Measurements from ENCODE around the gene BARHL2.

The BARHL2 gene

DNA sequence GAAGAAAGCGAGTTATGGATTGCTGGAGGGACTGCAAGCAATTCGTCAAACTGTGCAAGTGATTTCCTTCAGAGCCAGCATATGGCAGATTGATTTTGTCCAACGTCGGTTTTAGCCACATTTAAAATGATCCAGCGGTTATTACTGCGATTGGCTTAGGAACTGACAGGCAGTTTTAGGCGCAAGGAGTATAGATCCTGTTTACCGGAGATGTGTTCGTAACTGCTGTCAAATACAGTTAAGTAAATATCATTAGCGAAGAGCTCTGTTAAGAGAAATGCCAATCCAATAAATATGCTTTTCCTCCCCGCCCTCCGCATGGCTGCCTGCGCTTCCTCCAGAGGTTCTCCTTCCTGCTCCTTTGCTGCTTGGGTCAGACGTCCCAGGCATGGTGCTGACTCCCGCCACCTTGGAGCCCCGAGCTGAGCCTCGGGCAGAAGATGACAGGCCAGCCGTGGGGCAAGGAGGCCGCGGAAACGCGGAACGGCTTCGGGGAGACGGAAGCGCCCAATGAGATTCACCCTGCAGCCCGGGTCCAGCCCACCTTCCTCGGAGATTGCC lies 9.4 kb upstream of the BARHL2 start:
- intact Hi-C loops (cut with DNase I) = loop anchor here (5.0 to 10.0 kb wide), 2 partner anchors 118 to 236 kb away; no protein-coding TSS in a partner anchor
- DNase-seq = no peak

DNA sequence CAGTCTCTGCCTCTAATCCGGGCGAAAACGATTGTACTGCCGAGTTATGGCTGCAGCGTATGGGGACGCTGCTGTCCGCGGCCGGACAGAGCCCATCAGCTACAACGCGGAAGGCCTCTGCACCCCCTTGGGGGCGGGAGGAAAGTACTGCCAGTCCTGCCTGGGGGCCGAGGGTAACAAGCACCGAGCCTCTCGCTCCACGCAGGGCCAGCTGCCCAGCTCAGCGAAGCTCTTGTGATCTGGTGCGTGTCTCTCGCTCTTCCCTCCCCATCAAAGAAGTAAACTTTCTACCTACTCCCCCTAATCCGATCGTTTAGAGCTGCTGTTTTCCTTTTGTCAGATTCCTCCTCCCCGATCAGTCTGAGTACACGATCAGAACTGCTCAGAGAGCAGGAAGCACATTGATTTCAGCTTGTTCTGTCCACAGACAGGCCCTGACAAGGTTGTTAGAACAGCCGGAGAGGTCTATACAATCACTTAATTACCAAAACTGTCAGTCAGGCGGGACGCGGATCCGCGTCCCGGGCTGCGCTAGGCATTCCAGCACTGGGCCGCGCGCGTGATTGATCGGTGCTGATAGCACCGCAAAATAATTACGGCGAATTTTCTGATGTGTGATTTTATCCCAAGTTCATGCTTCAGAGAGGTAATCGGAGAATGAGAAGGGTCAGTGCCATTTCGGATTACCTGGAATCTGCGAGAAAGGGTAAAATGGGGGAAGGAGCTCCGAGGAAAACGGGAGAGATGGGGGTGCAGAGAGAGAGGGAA lies 8.7 kb upstream of the BARHL2 start:
- intact Hi-C loops (cut with DNase I) = loop anchor here (5.0 to 10.0 kb wide), 2 partner anchors 119 to 236 kb away; no protein-coding TSS in a partner anchor
- peak in 1 of 42 donors; percentile 34 for DNase-seq

DNA sequence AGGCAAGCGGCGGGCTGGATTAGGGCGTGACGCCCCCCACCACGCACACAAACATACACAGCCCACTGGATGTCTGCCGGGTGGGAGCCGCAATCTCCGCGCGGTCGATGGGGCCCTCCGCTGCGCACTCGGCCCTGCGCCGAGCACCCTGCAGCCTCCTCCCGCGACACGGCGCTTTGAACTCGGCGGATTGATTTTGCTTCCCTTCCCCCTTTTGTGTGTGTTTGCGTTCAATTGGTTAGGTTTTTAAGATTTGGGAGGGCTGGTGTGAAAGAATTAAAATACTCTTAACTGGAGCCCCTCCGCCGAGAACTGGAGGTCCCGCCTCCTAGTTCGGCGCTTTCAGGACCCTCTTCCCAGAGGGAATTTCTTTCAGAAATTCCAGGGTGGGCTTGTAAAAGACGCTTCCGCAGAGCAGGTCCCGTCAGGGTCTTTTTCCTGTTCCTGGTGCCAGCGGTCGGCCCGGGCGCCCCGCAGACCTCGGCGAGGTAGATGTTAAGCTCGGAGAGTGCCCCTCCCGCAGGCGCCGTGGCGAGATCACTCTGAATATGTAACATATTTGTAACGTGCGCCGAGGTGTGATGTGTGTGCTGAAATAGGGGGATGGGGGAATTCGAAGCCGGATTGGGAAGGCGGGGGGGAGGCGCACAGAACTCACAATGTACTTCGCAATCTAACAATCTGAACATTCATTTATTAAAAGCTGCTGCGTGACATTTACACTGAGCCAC lies 8.0 kb upstream of the BARHL2 start:
- DNase-seq = no peak
- intact Hi-C loops (cut with DNase I) = loop anchor here (5.0 to 10.0 kb wide), 2 partner anchors 120 to 237 kb away; no protein-coding TSS in a partner anchor

DNA sequence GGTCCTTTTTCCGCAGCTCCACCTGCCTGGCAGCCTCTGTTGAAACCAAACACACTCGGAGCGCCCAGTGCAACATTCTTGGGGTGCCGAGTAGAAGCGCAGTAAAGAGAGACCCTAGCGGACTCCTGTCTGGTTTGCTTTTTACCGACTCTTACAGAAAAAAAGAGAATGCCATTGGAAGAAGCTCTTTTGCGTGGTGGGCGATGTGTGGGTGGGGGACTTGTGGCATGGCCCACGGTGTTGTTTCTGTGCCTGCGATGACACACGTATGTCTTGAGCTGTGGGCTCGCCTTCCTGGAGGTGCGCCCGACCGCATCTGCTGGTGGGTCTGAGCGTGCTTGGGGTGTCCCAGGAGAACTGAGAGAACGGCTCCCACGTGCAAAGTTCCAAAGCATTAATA lies 7.3 kb upstream of the BARHL2 start:
- intact Hi-C loops (cut with DNase I) = loop anchor here (10.0 kb wide), 1 partner anchor 120 kb away; no protein-coding TSS in a partner anchor
- DNase-seq = no peak

DNA sequence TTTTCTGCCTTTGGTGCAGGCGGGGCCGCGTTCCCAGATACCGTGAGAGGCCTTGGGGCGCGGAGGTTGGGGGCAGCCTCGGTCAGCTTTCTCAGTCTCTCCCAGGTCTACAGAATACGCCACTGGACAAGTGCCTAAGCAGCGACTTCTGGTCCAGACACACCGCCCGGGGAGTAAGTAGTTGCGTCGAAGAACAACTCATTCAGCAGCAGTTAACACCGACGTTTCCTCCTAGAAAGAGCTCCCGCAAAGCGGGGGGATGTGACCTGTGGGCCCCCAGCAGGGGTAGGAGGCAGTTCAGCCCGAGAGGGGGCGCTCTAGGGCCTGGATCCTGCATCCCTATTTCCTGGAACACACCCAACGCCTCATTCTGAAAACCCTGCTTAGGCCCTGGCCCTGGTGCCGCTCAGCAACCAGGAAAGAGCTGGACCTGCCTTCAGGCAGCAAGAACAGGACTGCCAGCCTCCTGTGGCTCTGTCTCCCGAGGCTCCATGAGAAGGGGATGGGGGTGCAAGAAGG lies 6.5 kb upstream of the BARHL2 start:
- intact Hi-C loops (cut with DNase I) = loop anchor here (10.0 kb wide), 1 partner anchor 121 kb away; no protein-coding TSS in a partner anchor
- DNase-seq = peak in 1 of 42 donors; percentile 41

DNA sequence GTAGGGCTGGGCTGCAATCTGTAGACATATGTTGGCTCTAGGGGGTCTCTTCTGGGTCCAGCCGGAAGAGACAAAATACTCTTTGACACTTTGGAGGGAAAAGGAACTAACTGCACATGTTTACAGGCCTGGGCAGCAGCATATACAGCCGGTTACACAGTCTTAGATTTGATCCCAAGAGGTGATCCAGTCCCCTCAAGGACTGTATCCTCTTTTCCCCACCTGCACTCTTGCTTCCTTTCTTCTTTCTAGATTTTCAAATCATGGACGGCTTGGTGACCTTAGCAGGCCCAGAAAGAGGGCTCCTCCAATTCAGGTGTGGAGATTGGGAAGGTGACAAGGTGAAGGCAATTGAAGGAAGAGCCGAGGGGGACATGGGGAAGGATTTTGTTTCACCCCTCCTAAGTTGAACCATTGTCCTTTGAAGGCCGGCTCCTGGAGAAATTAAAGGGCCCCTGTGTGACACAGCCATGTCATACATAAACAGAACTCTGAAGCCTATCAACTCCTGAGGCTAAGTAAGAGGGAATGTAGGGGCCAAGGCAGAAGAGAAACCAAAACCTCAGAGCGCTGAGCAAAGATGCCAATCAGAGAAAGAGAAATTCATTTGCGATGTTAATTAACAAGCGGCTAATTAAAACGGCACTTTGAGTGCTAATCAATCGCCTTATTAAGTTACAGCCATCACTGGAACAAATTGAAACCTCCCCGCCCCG lies 5.9 kb upstream of the BARHL2 start:
- intact Hi-C loops (cut with DNase I) = loop anchor here (10.0 kb wide), 1 partner anchor 122 kb away; no protein-coding TSS in a partner anchor
- no peak for DNase-seq

DNA sequence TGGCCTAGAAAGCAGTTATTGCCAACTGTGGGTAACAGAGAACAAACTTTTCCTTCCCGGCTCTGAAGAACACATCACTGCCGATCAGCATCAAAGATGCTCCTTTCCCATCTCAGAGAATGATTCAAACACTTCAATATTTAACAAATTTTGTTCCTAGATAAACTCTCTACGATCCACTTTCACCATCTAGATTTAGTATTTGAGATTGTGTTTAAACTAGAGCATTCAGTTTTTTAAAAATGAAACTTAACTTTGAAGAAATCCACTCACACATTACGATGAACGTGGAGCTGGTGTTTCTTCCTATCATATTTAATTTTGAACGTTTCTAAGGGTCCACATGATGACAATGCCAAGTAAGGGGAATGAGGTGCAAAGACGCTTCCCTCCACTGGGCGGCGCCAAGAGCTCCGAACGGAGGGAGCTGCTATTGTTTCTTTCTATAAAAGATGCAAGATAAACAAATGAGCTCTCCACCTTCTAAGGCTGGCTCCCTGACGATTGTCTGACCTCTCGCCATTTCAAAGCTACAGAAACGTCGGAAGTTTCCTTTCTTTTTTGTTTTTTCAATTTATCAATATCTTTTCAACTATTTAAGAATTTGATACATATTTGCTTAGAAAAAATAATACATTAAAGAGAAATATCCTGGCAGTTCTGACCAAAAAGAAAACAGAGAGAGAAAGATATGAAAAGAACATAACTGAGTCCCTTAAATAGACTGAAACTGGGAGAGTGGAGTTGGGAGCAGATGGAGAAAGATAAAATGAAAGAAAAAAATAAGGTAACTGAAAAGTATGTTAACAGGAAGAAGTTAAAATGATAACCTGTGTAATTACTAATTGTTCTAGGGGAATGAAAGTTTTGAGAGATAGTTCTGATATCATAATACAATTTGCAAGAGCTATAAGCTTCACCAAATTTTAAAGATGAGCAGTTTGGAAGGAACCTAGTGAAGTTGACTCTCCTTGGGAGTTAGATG lies 4.4 kb upstream of the BARHL2 start:
- intact Hi-C loops (cut with DNase I) = loop anchor here (10.0 kb wide), 1 partner anchor 123 kb away; no protein-coding TSS in a partner anchor
- peak in 30 of 42 donors; percentile 24 to 86 (median 52) for DNase-seq

DNA sequence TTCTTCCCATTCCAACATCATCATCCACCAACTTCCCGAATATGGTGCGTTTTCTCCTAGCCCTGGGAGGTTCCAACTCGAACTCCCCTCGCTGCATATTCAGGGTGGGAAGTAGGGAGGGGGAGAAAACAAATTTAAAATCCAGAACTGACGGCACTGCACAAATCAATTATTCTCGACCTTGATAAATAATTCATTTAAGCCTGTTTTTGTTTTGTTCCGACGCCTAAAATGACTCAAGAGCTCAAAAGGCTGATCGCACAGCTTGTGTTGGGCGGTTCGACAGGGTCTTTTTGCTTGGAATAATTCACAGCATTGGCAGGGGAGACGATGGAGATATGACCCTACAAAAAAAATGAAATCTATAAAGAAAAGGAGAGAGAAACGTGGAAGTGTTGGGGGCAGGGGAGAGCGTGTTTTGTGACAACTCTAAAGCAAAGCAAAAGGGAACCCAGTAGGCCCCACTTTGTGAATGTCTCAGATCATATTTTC lies 3.1 kb upstream of the BARHL2 start:
- intact Hi-C loops (cut with DNase I) = loop anchor here (10.0 kb wide), 1 partner anchor 125 kb away; no protein-coding TSS in a partner anchor
- DNase-seq = no peak

DNA sequence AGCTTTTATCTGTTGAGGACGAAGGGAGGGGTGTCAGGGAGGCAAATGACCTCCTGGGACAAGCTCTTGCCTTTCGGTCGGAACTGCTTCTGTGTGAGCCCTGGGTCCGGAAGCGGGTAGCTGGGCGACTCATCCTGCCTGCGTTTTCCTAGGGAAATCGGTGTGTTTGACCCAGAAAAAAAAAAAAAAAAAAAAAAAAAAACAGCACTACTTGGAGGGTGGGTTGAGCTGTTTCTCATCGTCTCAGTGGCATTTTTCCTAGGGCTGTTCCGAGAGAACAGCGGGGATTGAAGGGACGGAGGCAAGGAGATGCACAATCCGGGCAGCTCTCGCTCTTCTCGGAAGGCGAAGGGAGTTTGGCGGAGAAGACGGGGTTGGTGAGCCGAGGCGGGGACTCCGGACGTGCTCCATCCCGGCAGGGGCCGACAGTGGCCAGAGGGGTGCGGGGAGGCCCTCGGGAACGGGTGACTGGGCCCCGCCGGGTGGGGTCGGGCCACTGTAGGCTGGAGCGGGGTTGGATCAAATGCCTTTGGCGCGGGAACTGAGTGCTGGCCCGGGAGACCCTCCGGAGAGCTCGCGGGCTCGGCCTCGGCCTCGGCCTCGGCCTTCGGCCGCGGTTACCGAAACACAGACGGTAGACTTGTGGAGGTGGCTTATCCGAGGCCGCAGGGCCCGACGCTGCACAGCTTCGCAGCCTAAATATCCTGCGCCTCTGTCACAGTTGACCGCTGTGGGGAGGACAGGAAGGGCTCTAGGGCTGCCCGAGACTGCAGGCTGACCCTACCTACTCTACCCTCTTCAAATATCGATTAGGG lies 2.4 kb upstream of the BARHL2 start:
- intact Hi-C loops (cut with DNase I) = loop anchor here (10.0 kb wide), 1 partner anchor 125 kb away; no protein-coding TSS in a partner anchor
- DNase-seq = no peak

DNA sequence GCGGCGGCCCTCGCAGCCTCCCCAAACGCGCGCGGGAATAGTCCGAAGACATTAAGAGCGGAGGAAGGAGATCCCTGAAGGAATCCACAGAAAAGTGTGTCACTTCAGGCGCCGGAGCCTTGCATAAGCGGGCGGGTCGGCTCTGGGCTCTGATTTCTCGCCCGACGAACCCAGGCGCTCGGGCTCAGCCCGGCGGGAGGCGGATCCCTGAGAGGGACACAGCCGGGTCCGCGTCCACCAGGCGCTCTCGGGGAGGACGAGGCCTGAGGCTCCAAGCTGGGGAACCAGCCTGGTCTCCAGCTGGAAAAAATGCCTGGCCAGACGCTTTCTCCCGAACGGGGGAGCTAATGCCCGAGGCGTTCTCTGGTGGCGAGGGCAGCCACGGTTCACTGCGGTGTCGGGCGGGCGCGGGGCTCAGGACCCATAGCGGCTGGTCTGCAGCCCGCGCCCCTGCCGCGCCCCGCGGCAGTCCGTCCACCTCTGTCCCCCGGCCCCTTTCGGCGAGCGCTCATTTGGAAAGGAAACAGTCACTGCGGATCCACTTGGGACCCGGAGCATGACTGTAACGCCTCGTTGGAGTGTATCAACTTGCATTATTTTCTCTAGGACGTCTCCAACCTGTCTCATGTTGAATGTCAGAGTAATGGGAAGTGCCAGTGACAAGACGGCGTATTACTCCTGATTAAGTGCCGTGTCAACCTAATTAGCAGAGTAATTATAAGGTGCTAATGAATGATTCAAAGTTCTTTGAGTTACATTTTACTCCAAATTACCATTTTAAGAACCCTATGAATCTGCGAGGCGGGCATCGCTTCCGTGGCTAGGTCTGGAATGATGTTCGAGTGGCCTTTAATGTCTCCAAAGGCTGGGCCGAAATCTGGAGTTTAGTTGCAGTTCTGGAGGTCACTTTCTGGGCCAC lies 1.6 kb upstream of the BARHL2 start:
- intact Hi-C loops (cut with DNase I) = no loop called here
- DNase-seq = no peak

DNA sequence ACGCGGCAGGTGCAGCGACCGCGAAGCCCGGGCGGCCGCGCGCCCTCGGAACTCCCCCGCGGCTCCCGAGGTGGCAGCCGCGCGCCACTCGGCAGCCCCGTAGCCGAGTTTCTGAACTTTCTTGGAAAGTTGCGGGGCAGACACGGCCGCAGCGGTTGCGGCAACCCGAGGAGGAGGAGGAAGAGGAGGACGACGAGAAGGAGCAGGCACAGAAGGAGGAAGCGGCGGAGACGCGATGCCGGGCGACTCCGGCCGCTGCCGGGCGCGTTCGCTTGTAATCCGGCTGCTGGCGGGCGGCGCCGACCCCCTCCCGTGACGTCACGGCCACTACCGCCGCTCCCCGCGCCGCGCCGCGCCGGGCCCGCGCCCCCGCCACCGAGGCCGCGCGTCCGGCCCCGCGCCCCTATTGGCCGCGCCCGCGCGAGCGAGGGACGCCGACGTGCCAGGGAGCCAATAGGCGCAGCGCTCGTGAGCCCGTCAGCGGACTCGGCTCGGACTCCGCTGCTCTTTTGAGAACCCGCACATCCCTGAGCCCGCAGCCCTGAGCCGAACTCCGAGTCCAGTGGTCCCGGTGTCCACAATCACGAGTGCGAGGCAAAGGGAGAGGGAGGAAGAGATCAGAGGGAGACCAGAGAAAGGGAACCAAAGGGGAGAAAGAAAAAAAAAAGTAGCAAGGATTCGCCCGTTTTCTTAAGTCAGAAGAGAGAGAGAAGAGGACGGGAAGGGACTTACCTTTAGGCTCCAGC lies 736 bp upstream of the BARHL2 start:
- peak in 1 of 42 donors; percentile 34 for DNase-seq
- intact Hi-C loops (cut with DNase I) = no loop called here

DNA sequence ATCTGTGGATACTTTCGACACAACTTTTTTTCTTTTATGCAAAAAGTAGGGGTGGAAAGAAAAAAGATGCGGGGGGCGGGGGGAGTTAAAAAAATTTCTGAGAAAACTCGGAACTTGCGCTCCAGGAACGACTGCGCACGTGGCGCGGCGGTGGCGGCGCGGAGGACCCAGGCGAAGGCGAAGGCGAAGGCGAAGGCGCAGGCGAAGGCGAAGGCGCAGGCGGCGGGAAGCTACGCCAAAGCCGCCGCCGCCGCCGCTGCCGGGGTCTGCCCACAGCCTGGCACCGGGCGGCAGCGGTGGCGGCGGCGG lies 208 bp upstream of the BARHL2 start:
- intact Hi-C loops (cut with DNase I) = no loop called here
- no peak for DNase-seq

DNA sequence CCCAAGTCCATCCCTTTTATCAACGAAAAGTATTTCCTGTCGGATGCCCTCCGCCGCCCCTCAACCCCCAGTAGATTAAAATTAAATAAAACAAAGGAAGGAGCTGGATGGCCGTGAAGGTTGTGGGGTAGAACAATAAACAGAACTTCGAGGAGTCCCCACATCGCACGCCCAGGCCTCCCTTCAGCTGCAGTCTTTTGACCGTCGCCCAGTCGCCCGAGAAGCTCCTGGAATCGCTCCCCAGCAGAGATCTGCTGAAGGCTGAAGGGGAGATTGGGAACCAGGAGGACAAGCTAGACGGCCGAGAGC lies 905 bp downstream of the BARHL2 start:
- DNase-seq = no peak
- intact Hi-C loops (cut with DNase I) = no loop called here

DNA sequence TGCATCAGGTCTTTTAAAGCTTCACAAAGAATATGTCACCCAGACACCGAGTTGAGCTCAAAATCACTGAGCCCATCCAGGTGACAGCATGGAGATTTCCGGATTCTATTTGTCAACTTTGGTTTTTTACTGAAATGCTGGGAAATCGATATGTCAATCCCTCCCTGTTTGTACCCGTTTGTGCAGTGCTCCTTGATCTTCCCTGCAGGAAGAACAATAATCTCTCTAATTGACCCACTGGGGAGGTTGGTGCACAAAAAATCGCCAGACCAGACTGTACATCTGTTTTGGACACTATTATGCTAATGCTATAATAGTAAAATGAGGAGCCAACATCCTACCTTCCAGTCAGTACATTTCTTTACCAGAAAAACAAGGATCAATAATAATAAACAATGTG lies 1.8 kb downstream of the BARHL2 start:
- intact Hi-C loops (cut with DNase I) = no loop called here
- no peak for DNase-seq

DNA sequence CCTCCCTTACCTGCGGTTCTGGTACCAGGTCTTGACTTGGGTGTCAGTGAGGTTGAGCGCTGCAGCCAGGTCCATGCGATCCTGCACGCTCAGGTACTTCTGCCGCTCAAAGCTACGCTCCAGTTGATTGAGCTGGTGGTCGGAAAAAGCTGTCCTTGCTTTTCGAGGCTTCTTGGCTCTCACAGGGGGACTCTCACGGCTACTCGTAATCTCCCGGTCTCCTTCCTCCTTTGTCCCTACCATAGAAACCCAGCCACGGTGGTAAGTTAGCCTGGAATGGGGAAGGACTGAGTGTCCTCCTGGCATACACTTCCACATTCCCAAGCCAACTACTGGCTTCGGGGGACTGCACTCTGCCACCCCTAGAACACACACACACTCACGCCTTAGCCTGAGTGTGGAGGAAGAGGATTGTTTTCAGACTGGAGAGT lies 2.6 kb downstream of the BARHL2 start:
- DNase-seq = no peak
- intact Hi-C loops (cut with DNase I) = no loop called here
